ENCODE data around the gene BRAF.
A peak's percentile ranks its signal among the peaks of the same experiment; 100 is the strongest.

The BRAF gene

DNA sequence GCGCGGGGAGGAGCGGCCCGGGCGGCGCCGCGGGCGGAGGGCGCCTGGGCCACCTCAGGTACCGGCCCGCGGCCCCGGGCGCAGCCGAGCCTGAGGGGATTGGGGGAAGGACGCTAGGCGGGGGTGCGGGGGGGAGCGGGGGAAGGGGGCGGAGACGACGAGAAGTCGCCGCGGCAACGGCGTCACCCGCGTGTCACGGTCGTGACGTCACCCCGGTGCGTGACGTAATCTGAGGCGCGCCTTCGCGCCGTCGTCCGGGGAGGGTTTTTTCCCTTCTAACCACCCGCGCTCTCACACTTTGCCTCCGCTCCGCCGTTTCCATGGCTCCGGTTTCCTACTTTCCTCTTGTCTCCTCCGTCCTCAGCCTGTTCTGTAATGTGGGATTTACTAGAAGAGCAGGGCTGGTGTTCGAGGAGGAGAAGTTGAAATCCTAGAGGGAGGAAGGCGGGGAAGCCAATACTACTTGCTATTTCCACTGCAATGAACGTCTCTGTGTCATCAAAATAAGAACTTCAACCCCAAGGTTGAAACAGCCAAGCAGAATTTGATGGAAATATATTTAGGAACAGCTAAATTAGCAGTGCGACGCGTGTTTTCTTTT, at the start of gene BRAF:
BRAF (minus strand) TSS at position 109 of the 601 bp plus-strand sequence. CDS start 226 bp downstream, outside the sequence.
- peak; percentile 54 for ATAC-seq
- no peak for TF ChIP-seq OSR1 (CRISPR knock-in tag; IDR thresholded peaks at IDR 0.05)
- TF ChIP-seq, protein P1, sequence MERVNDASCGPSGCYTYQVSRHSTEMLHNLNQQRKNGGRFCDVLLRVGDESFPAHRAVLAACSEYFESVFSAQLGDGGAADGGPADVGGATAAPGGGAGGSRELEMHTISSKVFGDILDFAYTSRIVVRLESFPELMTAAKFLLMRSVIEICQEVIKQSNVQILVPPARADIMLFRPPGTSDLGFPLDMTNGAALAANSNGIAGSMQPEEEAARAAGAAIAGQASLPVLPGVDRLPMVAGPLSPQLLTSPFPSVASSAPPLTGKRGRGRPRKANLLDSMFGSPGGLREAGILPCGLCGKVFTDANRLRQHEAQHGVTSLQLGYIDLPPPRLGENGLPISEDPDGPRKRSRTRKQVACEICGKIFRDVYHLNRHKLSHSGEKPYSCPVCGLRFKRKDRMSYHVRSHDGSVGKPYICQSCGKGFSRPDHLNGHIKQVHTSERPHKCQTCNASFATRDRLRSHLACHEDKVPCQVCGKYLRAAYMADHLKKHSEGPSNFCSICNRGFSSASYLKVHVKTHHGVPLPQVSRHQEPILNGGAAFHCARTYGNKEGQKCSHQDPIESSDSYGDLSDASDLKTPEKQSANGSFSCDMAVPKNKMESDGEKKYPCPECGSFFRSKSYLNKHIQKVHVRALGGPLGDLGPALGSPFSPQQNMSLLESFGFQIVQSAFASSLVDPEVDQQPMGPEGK (CRISPR knock-in tag; IDR thresholded peaks at IDR 0.05; ENCODE audit: borderline replicate concordance) = peak; percentile 62; the same call in 1 of the 2 replicates
- TF ChIP-seq ZNF565 (CRISPR knock-in tag; conservative IDR thresholded peaks at IDR 0.05; ENCODE audit: low read depth) = peak; percentile 70; the same call in 1 of the 2 replicates
- TF ChIP-seq, protein P2, sequence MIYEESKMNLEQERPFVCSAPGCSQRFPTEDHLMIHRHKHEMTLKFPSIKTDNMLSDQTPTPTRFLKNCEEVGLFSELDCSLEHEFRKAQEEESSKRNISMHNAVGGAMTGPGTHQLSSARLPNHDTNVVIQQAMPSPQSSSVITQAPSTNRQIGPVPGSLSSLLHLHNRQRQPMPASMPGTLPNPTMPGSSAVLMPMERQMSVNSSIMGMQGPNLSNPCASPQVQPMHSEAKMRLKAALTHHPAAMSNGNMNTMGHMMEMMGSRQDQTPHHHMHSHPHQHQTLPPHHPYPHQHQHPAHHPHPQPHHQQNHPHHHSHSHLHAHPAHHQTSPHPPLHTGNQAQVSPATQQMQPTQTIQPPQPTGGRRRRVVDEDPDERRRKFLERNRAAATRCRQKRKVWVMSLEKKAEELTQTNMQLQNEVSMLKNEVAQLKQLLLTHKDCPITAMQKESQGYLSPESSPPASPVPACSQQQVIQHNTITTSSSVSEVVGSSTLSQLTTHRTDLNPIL (CRISPR knock-in tag; IDR thresholded peaks at IDR 0.05; ENCODE audit: low read depth) = 0 out of 2 replicates have a peak, but pooled peaks have one; percentile 52
- no peak for TF ChIP-seq ZFP3 (CRISPR knock-in tag; IDR thresholded peaks at IDR 0.05)
- peak; percentile 90 for TF ChIP-seq ZNF70 (CRISPR knock-in tag; IDR thresholded peaks at IDR 0.05)
- TF ChIP-seq, protein P3, sequence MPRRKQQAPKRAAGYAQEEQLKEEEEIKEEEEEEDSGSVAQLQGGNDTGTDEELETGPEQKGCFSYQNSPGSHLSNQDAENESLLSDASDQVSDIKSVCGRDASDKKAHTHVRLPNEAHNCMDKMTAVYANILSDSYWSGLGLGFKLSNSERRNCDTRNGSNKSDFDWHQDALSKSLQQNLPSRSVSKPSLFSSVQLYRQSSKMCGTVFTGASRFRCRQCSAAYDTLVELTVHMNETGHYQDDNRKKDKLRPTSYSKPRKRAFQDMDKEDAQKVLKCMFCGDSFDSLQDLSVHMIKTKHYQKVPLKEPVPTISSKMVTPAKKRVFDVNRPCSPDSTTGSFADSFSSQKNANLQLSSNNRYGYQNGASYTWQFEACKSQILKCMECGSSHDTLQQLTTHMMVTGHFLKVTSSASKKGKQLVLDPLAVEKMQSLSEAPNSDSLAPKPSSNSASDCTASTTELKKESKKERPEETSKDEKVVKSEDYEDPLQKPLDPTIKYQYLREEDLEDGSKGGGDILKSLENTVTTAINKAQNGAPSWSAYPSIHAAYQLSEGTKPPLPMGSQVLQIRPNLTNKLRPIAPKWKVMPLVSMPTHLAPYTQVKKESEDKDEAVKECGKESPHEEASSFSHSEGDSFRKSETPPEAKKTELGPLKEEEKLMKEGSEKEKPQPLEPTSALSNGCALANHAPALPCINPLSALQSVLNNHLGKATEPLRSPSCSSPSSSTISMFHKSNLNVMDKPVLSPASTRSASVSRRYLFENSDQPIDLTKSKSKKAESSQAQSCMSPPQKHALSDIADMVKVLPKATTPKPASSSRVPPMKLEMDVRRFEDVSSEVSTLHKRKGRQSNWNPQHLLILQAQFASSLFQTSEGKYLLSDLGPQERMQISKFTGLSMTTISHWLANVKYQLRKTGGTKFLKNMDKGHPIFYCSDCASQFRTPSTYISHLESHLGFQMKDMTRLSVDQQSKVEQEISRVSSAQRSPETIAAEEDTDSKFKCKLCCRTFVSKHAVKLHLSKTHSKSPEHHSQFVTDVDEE (CRISPR knock-in tag; IDR thresholded peaks at IDR 0.05) = 0 out of 2 replicates have a peak, but pooled peaks have one; percentile 60

DNA sequence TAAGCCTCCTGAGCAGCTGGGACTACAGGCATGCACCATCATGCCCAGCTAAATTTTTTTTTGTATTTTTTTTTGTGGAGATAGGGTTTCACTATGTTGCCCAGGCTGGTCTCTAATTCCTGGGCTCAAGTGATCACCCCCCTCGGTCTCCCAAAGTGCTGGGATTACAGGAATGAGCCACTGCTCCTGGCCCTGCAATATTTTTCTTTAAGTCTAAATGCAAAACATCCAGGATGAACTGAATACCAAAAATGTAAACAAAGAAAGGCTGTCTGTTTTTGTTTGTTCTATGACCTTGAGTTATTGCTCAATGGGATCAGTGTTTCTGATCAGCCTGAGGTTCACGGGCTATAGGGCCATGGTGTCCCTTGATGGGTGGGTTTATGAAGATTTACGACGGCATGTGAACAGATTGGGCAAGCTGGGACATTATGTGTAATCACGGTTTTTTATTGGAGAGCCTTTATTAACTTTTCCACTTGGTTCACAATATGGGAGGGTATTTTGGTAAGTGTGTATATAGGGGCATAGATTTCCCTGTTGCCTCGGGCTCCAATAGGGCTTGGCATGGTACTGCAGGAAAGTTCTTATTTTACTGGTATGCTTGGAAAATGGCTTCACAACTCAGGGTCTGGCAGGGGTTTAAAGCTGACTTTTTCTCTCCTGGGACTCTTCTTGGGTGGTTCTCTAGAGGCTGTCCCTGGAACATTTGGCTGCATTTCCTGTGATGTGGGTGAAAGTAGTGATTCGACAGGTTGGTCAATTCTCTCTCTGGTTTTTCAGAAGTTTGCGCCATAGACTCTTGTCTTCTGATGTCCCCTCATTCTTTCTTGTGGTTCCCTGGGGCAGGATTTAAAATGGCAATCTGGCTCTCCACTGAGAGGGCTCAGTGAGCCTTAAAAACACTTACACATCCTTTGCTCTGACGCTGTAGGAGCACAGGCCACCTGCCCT, 48.4 kb upstream of the BRAF start:
- ATAC-seq = no peak
- TF ChIP-seq, protein P1 (CRISPR knock-in tag; IDR thresholded peaks at IDR 0.05; ENCODE audit: borderline replicate concordance) = no peak
- no peak for TF ChIP-seq ZFP3 (CRISPR knock-in tag; IDR thresholded peaks at IDR 0.05)
- TF ChIP-seq BACH2 (CRISPR knock-in tag; IDR thresholded peaks at IDR 0.05; ENCODE audit: borderline replicate concordance) = no peak
- TF ChIP-seq ZNF8 (CRISPR knock-in tag; IDR thresholded peaks at IDR 0.05) = no peak
- no peak for TF ChIP-seq GLIS3 (CRISPR knock-in tag; IDR thresholded peaks at IDR 0.05)
- no peak for TF ChIP-seq ARNTL (CRISPR knock-in tag; IDR thresholded peaks at IDR 0.05; ENCODE audit: borderline replicate concordance, low read depth)
- TF ChIP-seq OSR1 (CRISPR knock-in tag; IDR thresholded peaks at IDR 0.05) = no peak
- TF ChIP-seq CSDC2 (CRISPR knock-in tag; IDR thresholded peaks at IDR 0.05) = no peak
- TF ChIP-seq TOX (CRISPR knock-in tag; IDR thresholded peaks at IDR 0.05; ENCODE audit: borderline replicate concordance) = no peak
- no peak for TF ChIP-seq ZFP30 (CRISPR knock-in tag; IDR thresholded peaks at IDR 0.05)
- TF ChIP-seq, protein P2 (CRISPR knock-in tag; IDR thresholded peaks at IDR 0.05; ENCODE audit: low read depth) = no peak
- TF ChIP-seq, protein P3 (CRISPR knock-in tag; IDR thresholded peaks at IDR 0.05) = no peak
- TF ChIP-seq RARB (CRISPR knock-in tag; IDR thresholded peaks at IDR 0.05) = no peak
- TF ChIP-seq, protein P4, sequence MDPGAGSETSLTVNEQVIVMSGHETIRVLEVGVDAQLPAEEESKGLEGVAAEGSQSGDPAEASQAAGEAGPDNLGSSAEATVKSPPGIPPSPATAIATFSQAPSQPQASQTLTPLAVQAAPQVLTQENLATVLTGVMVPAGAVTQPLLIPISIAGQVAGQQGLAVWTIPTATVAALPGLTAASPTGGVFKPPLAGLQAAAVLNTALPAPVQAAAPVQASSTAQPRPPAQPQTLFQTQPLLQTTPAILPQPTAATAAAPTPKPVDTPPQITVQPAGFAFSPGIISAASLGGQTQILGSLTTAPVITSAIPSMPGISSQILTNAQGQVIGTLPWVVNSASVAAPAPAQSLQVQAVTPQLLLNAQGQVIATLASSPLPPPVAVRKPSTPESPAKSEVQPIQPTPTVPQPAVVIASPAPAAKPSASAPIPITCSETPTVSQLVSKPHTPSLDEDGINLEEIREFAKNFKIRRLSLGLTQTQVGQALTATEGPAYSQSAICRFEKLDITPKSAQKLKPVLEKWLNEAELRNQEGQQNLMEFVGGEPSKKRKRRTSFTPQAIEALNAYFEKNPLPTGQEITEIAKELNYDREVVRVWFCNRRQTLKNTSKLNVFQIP (CRISPR knock-in tag; IDR thresholded peaks at IDR 0.05; ENCODE audit: borderline replicate concordance, low read depth) = no peak
- no peak for TF ChIP-seq SNAI2 (CRISPR knock-in tag; IDR thresholded peaks at IDR 0.05)
- TF ChIP-seq TCF4 (CRISPR knock-in tag; IDR thresholded peaks at IDR 0.05; ENCODE audit: borderline replicate concordance) = no peak
